ENCODE measurements around the gene TBL1Y. TPM values are rescaled to one million over a fixed set of nuclear protein-coding genes. Genes with fewer than 3 reads are reported as not detected.

TBL1Y gene
- total RNA-seq, 4 donors from 2014 or later = 0.33 to 1.2 TPM; not detected in 2

DNA sequence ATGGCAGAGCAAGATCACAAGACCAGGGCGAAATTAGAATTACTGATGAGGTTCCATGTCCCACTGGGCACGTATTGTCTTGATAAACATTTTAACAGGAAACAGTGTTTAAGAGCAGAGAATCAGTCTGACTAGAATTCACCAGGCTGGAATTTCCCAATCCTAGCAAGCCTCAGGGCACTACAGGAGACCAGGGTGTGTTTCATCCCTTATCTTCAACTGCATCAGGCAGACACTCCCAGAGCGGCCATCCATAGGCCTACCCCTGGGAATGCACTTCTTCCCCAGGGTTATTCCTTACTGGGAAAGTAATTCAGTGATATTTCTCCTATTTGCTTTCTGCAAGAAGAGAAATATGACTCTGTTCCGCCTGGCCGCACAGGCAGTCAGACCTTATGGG is 205.4 kb downstream of the TBL1Y start:
- H3K4me1 ChIP-seq = no peaks in the 10 kb centered on the region
- H3K27ac ChIP-seq (replicated peaks in 1 of 4) = no peak overlapping the region
- intact Hi-C loops (cut with DNase I) = no loop called here
- no CpG with 5 or more reads among the region's 5 CpGs for WGBS
- no peaks in the 10 kb centered on the region for H3K9me3 ChIP-seq
- H3K4me3 ChIP-seq = no peak overlapping the region
- no peak for TF ChIP-seq POLR2A (IDR thresholded peaks at IDR 0.05; ENCODE audit: low read depth)
- TF ChIP-seq, protein P1, sequence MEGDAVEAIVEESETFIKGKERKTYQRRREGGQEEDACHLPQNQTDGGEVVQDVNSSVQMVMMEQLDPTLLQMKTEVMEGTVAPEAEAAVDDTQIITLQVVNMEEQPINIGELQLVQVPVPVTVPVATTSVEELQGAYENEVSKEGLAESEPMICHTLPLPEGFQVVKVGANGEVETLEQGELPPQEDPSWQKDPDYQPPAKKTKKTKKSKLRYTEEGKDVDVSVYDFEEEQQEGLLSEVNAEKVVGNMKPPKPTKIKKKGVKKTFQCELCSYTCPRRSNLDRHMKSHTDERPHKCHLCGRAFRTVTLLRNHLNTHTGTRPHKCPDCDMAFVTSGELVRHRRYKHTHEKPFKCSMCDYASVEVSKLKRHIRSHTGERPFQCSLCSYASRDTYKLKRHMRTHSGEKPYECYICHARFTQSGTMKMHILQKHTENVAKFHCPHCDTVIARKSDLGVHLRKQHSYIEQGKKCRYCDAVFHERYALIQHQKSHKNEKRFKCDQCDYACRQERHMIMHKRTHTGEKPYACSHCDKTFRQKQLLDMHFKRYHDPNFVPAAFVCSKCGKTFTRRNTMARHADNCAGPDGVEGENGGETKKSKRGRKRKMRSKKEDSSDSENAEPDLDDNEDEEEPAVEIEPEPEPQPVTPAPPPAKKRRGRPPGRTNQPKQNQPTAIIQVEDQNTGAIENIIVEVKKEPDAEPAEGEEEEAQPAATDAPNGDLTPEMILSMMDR (IDR thresholded peaks at IDR 0.05) = no peak
- TF ChIP-seq POLR2AphosphoS5 (IDR thresholded peaks at IDR 0.05) = no peak
- no peak for TF ChIP-seq EP300 (IDR thresholded peaks at IDR 0.05)
- H3K27me3 ChIP-seq = no peaks in the 10 kb centered on the region
- DNase-seq (ENCODE audit: extremely low spot score) = no peak
- no peaks in the 10 kb centered on the region for H3K36me3 ChIP-seq

DNA sequence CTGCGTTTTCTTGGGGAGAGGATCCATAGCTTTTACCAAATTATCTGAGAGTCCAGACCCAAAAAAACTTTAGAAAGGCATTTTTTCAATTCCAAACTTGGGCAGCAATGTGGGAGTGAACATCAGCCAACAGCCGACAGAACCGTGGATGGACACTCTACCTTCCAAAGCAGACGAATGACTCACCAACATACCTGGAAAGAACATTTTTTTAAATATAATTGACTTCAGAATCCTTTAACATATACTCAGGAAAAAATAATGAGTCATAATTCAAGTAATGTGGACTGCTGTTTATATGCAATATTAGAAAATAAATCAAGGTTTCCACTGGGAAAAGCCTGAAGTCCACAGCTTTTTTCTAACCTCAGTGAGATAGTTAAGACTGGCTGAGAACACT is 211.7 kb downstream of the TBL1Y start:
- no peak overlapping the region for H3K4me3 ChIP-seq
- no peaks in the 10 kb centered on the region for H3K36me3 ChIP-seq
- H3K4me1 ChIP-seq = no peaks in the 10 kb centered on the region
- intact Hi-C loops (cut with DNase I) = no loop called here
- no peak overlapping the region for H3K27ac ChIP-seq (replicated peaks in 1 of 4)
- no CpG with 5 or more reads among the region's 4 CpGs for WGBS
- DNase-seq (ENCODE audit: extremely low spot score) = no peak
- no peak for TF ChIP-seq EP300 (IDR thresholded peaks at IDR 0.05)
- TF ChIP-seq, protein P1 (IDR thresholded peaks at IDR 0.05) = no peak
- no peak for TF ChIP-seq POLR2A (IDR thresholded peaks at IDR 0.05; ENCODE audit: low read depth)
- no peak for TF ChIP-seq POLR2AphosphoS5 (IDR thresholded peaks at IDR 0.05)
- H3K27me3 ChIP-seq = no peaks in the 10 kb centered on the region
- no peaks in the 10 kb centered on the region for H3K9me3 ChIP-seq

- Histone ChIP-seq H3K27me3 (no peaks in the 10 kb centered on the region), H3K9me3 (no peaks in the 10 kb centered on the region), H3K36me3 (no peaks in the 10 kb centered on the region), H3K4me3 (no peak overlapping the region), H3K27ac (replicated peaks in 1 of 4) (no peak overlapping the region), H3K4me1 (no peaks in the 10 kb centered on the region)
- no CpG with 5 or more reads among the region's 6 CpGs for WGBS
- no peak for DNase-seq (ENCODE audit: extremely low spot score)
- intact Hi-C loops (cut with DNase I) = no loop called here
- TF ChIP-seq EP300 (IDR thresholded peaks at IDR 0.05) (no peak), POLR2A (IDR thresholded peaks at IDR 0.05; ENCODE audit: low read depth) (no peak), POLR2AphosphoS5 (IDR thresholded peaks at IDR 0.05) (no peak)
- TF ChIP-seq, protein P1 (IDR thresholded peaks at IDR 0.05) = no peak
These were observed 214.9 kb downstream of the TBL1Y start for GRCh38 chrY:7125136-7126056.

DNA sequence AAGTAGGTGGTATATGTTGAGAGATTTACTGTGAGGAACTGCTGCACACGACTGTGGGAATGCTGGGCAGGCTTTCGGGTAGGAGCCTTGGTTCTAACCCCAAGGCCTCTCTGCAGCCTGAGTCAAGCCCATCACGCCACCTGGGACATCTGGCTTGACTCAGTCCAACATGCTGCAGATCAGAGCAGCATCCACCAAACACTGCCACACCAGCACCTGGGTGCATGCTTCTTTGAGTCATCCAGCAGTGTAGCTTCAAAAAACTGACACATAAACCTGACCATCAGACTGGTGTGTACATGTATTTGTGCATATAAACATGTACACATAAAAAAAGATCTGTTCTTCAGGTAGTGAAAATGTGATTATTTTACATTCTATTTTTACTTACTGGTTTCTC is 217.7 kb downstream of the TBL1Y start:
- intact Hi-C loops (cut with DNase I) = no loop called here
- TF ChIP-seq, protein P1 (IDR thresholded peaks at IDR 0.05) = no peak
- TF ChIP-seq POLR2AphosphoS5 (IDR thresholded peaks at IDR 0.05) = no peak
- TF ChIP-seq EP300 (IDR thresholded peaks at IDR 0.05) = no peak
- no peak for TF ChIP-seq POLR2A (IDR thresholded peaks at IDR 0.05; ENCODE audit: low read depth)
- no peaks in the 10 kb centered on the region for H3K9me3 ChIP-seq

More for the DNA sequence above, 217.7 kb downstream of the TBL1Y start:
- WGBS = no CpG with 5 or more reads among the region's 3 CpGs
- H3K27me3 ChIP-seq = no peaks in the 10 kb centered on the region
- no peak overlapping the region for H3K4me3 ChIP-seq
- no peak overlapping the region for H3K27ac ChIP-seq (replicated peaks in 1 of 4)
- DNase-seq (ENCODE audit: extremely low spot score) = no peak
- H3K4me1 ChIP-seq = no peaks in the 10 kb centered on the region
- no peaks in the 10 kb centered on the region for H3K36me3 ChIP-seq

Other genes with a start within 250 kb of the TBL1Y start
- not detected for gene AMELY, start 1.1 kb downstream of the TBL1Y start, total RNA-seq

Data from esophagus muscularis mucosa (tissue), 4 donors.